Bronchial epithelial cell (primary cell): Measurements from ENCODE around the gene MGME1. TPM values are rescaled to one million over a fixed set of nuclear protein-coding genes. Genes with fewer than 3 reads are reported as not detected.
A peak's percentile ranks its signal among the peaks of the same experiment; 100 is the strongest.

ENCODE experiments used
- DNase-seq: peaks from one replicate; pipeline ENCODE4 v3.0.0-alpha.2; 2010; ENCODE audit warnings: low read depth
- FAIRE-seq: peaks from 2 replicates; lab custom pipeline; 2011; peaks lifted over from hg19 to GRCh38; lab: Jason Lieb, UNC
- H3K27me3 ChIP-seq: 2 replicates; pipeline ENCODE4 v1.5.1; 2011; ENCODE audit warnings: low read length; ENCODE audit not compliant: control insufficient read depth, insufficient read depth
- H3K36me3 ChIP-seq: 2 replicates; pipeline ENCODE4 v1.5.1; 2011; ENCODE audit warnings: low read length; ENCODE audit not compliant: control insufficient read depth, insufficient read depth
- H3K4me3 ChIP-seq: 2 replicates; pipeline ENCODE4 v1.5.1; 2011; ENCODE audit warnings: mild to moderate bottlenecking, low read depth, low read length, control low read depth
- total RNA-seq: library from RNA; depleted of rRNA; stranded (reverse); fragments of >200 nt; gene quantifications from 2 replicates; pipeline ENCODE4 v1.2.1, GENCODE V29; 2014
- TF ChIP-seq, protein P1 (sequence below): IDR thresholded peaks from 2 replicates; pipeline ENCODE4 v1.5.1; 2011; ENCODE audit warnings: mild to moderate bottlenecking, moderate library complexity, low read length, control low read depth, inconsistent platforms; ENCODE audit not compliant: insufficient read depth, severe bottlenecking

Gene MGME1
- total RNA-seq, 1 donor from 2014 or later = 10.3 TPM

DNA sequence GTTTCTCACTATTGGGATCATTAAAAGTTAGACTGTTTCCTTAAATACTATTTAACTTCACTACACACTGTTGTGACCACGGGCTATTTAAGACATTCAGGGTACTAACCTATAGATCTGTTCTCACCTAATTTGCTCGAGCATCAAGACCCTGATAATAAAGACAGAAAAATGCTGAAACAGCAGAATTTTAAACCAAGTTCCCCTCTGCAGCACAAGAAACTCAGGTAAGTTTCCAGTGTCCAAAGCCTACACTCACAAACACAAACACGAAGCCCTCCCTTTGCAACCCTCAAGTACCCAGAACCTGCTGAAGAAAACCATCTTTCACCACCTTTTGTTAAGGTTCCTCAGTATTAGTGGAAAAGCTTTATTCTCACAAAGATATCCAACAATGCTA is 4.2 kb upstream of the MGME1 start:
- no peaks in the 10 kb centered on the region for H3K27me3 ChIP-seq
- no peak overlapping the region for H3K4me3 ChIP-seq
- TF ChIP-seq, protein P1, sequence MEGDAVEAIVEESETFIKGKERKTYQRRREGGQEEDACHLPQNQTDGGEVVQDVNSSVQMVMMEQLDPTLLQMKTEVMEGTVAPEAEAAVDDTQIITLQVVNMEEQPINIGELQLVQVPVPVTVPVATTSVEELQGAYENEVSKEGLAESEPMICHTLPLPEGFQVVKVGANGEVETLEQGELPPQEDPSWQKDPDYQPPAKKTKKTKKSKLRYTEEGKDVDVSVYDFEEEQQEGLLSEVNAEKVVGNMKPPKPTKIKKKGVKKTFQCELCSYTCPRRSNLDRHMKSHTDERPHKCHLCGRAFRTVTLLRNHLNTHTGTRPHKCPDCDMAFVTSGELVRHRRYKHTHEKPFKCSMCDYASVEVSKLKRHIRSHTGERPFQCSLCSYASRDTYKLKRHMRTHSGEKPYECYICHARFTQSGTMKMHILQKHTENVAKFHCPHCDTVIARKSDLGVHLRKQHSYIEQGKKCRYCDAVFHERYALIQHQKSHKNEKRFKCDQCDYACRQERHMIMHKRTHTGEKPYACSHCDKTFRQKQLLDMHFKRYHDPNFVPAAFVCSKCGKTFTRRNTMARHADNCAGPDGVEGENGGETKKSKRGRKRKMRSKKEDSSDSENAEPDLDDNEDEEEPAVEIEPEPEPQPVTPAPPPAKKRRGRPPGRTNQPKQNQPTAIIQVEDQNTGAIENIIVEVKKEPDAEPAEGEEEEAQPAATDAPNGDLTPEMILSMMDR = no peak
- DNase-seq = no peak
- no peak for FAIRE-seq
- peaks cover 3% of the 10 kb centered on the region for H3K36me3 ChIP-seq

DNA sequence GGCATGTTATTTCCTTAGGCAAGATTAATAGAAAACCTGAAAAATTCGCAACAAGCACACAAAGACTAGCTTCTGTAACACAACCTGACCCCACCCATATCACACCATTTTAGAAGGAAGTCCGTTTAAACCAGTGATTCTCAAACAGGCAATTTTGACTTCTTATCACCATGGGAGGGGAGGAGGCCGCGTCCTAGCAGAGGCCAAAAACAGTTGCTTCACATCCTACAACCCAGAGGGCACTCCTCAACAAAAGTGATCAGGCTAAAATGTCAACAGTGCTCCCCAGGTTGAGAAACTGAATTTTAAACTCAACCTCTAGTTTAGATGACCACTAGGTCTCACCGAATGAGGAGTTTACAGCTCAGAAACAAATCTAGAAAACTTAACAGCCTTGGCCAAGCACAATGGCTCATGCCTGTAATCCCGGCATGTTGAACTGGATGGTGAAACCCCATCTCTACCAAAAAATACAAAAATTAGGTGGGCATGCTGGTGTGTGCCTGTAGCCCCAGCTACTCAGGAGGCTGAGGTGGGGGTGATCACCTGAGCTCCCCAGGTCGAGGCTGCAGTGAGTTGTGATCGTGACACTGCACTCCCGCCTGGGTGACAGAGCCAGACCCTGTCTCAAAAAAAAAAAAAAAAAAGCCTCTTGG is 3.6 kb upstream of the MGME1 start:
- DNase-seq = no peak
- TF ChIP-seq, protein P1 = no peak
- H3K4me3 ChIP-seq = no peak overlapping the region
- no peak for FAIRE-seq
- H3K27me3 ChIP-seq = no peaks in the 10 kb centered on the region
- H3K36me3 ChIP-seq = peaks cover 3% of the 10 kb centered on the region

DNA sequence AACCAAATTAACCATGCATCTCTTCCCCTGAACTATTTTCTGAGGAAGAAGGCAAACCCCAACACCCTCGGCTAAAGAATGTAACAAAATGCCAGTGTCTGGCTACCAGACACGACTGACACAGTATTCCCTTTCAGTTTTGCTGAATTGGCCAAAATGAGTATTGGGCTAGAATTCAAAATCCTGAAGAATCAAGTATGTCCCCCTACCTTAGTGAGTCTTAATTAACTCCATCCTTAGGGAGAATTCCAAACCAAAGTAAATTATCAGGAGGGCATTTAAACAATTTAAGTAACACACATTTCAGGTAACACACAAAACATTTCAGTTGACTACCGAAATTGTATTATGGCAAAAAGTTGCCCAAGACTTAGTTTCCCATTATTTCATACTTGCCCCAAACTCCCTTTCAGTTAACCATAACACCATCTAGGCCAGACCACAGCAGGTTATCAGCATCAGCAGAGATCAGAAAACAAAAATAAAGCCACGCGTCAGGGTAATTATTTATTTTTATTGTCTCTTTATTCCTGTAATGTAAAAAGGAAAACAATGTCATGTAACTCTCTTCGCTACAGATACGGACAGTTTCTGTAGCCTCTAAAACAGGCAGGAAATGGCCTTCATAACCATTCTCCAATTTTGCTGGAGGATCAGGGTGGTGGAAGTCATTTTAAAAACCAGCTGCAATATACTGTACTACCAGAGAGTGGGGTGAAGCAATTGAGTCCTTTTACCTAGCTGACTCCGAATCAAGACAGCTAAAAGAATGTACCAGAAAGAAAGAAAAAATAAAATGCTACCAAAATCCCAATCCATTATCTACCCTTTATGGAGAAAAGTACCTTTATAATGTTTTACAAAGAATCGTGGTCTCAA is 2.1 kb upstream of the MGME1 start:
- Histone ChIP-seq H3K36me3 (peaks cover 3% of the 10 kb centered on the region), H3K27me3 (no peaks in the 10 kb centered on the region), H3K4me3 (peak overlapping the region; percentile 93)
- peak; percentile 46 for DNase-seq
- TF ChIP-seq, protein P1 = peak; percentile 12
- FAIRE-seq = no peak

DNA sequence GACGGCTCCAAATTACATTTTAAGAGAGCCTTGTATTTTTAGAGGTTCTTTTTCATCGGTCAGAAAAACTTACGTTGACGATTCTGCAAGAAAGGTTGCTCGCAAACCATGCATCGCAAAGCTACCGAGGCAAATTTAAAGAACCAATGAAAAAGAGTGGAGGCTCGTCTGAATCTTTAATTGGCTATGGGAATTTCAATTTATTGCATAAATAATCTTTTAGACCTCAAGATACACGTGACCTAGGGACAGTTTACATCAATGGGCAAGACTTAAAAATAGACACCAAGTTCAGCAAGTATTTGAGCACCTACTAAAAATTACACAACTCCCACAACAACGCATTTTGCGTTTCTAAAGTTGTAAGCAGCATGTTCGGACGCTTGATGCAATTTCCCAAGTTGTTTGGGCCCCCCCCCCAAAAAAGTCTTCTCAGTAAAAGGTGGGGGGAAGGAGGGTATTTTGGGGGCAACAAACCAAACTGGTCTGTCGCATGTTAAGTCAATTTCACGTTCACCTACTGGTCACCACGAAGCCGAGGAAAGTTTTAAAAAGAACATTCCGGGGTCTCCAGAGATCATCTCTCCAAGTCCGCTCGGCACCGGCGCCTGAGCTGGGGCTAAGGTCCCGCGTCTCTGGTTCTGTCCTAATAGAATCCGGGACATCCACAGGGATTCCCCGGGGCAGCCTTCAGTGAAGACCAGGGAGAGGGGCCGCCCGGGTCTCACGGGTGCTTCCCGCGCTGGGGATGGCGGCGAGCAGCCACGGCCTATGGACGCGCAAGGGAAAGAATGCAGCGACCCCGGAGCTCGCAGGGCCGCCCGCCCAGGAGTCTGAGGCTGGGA is 1.1 kb upstream of the MGME1 start:
- Histone ChIP-seq H3K27me3 (no peaks in the 10 kb centered on the region), H3K36me3 (peaks cover 3% of the 10 kb centered on the region), H3K4me3 (peak overlapping the region; percentile 93)
- TF ChIP-seq, protein P1 = no peak
- DNase-seq = no peak
- FAIRE-seq = no peak

DNA sequence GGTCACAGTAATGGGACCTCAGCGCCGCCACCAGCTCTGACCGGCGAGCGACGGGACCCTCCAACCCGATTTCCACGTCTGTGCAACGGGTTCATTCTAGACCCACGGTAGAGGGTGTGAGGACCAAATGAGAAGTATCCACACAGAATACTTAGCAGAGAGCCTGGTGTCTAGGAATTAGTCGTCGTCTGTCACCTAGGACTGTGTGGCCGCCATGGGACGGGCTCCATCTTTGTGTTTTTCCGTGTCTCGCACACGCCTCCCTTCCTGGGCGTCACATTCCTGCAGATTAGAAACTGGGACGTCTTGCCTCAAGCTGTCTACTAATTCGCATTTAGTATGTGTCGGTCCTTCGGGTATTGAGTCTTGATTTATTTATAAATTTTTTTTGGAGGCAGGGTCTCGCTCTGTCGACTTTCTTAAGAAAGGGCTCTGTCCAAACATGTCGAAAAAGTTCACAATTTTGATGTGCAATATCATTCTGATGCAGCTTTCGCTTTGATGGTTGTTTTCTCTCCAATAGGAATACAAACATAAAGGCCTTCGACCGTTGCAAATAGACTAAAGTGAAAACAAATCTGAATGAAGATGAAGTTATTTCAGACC is 563 bp downstream of the MGME1 start:
- no peak for FAIRE-seq
- DNase-seq = peak; percentile 57
- TF ChIP-seq, protein P1 = no peak
- Histone ChIP-seq H3K36me3 (no peaks in the 10 kb centered on the region), H3K27me3 (no peaks in the 10 kb centered on the region), H3K4me3 (peak overlapping the region; percentile 93)
